Measurements from ENCODE around the gene PATJ.

DNA sequence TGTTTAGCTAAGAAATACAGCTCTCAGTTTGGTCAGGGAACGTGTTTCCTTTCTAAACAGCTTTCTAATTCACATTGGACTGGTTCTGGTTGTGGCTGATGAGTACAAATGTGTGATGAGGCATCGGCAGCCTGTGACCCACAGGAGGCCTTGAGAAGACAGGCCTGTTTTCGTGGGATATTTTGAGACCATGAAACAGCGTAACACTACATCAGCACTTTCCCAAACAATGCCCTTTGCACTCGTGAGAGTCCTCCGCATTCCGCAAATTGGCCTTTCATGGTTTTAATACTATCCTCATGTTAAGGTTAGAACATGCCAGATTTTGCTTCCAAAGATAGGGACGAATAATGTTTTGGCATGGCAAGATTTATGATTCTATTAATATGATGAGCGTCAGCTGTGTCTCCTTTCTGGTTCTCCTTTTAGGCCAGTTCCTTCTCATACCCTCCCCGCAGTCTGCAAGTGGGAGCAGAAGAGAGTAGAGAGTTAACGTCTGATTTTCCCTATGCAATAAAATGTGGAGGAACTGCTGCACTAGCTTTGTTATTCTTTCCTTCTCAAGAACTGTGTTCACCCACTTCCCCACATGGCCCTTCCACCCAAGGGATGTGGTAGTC, 368.0 kb downstream of the PATJ start:
- TF ChIP-seq, protein P1, sequence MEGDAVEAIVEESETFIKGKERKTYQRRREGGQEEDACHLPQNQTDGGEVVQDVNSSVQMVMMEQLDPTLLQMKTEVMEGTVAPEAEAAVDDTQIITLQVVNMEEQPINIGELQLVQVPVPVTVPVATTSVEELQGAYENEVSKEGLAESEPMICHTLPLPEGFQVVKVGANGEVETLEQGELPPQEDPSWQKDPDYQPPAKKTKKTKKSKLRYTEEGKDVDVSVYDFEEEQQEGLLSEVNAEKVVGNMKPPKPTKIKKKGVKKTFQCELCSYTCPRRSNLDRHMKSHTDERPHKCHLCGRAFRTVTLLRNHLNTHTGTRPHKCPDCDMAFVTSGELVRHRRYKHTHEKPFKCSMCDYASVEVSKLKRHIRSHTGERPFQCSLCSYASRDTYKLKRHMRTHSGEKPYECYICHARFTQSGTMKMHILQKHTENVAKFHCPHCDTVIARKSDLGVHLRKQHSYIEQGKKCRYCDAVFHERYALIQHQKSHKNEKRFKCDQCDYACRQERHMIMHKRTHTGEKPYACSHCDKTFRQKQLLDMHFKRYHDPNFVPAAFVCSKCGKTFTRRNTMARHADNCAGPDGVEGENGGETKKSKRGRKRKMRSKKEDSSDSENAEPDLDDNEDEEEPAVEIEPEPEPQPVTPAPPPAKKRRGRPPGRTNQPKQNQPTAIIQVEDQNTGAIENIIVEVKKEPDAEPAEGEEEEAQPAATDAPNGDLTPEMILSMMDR (IDR thresholded peaks at IDR 0.05): no peak
- TF ChIP-seq POLR2A (IDR thresholded peaks at IDR 0.05) (no peak), POLR2AphosphoS5 (IDR thresholded peaks at IDR 0.05) (no peak)
